HL-60/S4 treated with retinoic acid at 250 ng/mL for 4 days and 3 days (cell line): Measurements from ENCODE around the gene PI4KB.
"Not testable (repeated sequence)": the region's sequence is repeated elsewhere in the genome, so short reads cannot be mapped to it uniquely, and the experiment has no call there.

Source experiments
- in situ Hi-C: fragments of 300-500 bp; cut with MboI; formaldehyde crosslinking; loops from 2 replicates; pipeline ENCODE4 v1.7.0; 2022; ENCODE audit warnings: low sequenced_read_pairs

PI4KB gene

DNA sequence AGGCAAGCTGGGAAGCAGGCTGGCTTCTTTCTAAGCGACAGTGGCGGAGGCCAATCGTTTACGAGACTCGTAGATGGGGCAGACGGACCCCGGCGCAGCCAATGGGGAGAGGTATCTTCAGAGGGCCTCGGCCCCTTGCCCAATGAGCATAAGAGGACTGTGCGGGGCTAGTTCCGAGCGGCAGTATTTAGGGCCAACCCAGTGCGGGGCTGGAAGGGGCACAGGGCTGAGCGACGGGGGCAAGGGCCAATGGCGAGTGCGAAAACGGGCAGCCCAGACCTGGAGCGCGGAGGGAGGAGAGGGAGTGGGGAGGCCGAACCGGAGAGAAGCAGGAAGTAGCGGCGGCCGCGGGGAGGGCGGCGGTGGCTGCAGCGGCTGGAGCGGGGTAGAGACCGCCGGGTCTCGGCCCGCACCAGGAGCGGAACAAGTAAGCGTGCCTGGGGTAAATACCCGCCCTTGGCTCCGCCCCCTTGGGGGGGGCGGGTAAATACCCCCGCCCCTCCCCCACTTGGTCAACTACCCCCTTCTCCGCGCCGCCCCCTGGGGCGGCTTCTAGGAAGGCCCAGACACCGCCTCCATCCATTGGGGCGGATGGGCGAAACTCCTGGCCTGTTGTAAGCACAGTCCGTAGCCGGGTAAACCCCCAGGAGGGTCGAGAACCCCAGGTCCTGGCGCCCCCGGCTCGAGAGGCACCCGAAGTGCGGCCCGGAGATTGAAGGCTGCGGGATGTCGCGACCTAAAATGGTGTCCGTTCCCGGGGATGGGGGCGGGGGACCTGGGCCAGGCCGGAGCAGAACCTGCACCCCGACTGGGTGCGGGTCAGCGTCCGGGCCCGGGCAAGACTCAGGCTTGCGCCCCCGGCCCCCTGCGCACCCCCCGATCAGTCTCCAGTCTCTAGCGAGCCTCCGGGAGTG, 45.0 kb downstream of the PI4KB start, which contains the start of gene ZNF687:
Gene ZNF687 (plus strand): TSS at position 331 of the 914 bp plus-strand sequence. CDS start 3,993 bp downstream, outside the sequence.
- in situ Hi-C loops = no loop called here

DNA sequence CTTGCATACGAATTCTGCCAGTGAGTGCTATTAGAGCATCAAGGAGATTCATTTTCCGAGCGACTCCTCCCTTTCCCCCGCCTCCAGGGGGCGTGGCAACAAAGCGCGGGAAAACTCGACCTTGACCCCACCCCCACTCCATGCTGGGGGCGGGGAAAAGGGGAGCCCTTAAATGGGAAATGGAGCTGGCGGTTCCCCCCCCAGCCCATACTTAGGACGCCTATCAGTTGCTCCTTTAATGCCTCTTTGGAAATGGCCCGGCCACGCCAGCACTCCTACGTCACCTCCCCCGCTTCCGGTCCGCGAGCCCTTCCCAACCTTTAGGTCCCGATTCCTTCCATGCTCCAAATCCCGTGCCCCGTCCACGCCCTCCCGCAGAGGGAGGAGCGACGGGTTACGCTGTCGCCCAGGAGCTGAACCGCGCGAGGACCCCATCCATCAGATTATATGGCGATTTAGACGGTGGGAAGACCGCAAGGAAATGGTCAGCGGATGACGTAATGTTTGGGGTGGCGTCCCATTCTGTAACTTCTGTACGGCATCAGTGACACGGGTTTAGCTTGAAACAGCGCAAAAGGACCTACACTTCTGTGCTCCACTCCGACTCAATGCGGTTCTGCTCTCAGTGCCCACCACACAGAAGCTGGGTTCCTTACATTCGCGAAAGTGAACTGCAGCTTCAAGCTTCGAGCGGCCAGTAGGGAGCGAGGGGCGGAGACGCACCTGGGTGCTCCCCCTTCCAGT, 45.8 kb downstream of the PI4KB start:
- in situ Hi-C loops = no loop called here

DNA sequence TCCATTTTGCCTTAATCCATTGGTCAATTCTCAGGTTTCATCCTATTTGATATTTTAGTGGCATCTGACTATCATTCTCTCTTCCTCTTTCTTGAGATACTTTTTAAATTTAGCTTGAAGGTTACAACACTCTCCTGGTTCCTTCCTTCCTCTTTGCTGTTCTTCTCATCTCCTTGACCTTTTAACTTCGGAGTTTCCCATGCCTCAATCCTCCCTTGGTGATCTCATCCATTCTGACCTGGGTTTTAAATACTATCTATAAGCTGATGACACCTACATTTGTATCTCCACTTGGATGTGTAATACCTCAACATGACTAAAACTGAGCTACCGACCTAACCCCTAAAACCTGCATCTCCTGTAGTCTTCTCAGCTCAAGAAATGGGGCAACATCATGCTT, 50.0 kb downstream of the PI4KB start:
- in situ Hi-C loops = no loop called here

DNA sequence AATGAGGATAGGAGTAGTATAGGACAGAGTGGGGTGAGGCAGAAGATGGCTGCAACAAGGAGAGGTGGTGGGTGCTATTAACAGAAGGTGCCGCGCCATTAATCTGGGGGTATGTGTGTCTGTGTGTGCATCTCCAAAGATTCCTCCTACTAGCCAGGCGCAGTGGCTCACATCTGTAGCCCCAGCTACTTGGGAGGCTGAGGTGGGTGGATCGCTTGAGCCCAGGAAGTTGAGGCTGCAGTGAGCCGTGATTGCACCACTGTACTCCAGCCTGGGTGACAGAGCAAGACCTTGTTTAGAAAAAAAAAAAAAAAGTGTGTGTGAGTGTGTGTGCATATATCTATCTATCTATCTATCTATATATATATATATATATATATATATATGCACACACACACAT, 51.9 kb downstream of the PI4KB start:
- in situ Hi-C loops = not testable (repeated sequence)

DNA sequence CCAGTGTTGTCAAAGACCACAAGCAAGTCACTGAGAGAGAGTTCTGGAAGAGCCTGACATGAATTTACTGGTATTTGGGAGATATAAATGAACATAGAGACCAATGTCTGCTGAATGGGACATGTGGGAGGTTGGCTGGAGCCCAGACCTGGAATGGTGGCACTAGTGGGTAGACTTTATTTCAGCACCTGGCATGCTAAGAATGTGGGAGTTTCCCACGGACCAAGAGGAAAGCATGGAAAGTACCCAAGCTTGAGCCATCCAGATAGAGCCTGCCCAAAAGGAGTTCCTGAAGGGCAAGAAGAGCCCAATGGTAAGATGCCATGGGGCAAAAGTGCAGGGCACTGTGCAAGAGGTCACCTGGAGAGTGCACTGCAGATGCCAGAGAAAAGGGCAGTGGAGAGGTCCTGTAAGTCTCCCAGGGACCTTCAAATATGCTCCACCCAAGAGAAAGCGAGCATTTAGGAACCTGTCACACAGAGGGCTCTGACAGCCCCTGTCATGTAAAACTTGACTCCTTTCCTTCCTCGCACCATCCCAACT, 53.2 kb downstream of the PI4KB start:
- in situ Hi-C loops = no loop called here

- in situ Hi-C loops = no loop called here
Measured at GRCh38 chr1:151267760-151268159, 59.5 kb downstream of the PI4KB start.

GRCh38 chr1:151266821-151267220, 60.4 kb downstream of the PI4KB start:
- in situ Hi-C loops = no loop called here

GRCh38 chr1:151266315-151266714, 60.9 kb downstream of the PI4KB start:
- in situ Hi-C loops = no loop called here

DNA sequence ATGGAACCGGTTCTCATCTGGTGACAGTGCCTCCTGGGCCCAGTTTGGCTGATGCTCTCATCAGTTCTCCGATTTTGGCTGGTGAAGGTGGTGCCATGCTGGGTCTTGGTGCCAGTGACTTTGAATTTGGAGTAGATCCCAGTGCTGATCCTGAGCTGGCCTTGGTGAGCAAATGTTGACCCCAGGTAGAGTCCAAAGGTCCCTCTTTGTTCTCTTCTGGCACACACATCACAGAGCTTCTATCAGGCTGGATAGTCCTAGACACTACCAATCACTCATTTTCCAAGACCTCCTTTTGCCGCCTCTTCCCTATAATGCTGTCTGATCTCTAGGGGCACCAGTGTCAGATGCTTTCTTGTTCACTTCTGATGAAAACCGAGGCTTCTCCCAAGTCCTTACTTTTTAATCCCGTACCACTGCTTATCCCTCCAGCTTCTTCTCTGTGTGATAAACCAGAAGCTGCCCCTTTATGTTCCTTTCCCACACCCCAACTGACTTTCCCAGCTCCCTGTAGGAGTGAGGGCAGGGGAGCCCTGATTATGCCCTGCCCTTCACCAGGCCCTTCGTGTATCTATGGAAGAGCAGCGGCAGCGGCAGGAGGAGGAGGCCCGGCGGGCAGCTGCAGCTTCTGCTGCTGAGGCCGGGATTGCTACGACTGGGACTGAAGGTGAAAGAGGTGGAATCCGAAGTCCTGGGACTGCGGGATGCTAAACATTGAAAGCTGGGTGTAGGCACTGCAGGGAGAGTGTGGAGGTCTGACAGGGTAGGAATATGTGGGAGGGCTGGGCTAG, 61.6 kb downstream of the PI4KB start:
- in situ Hi-C loops = no loop called here

DNA sequence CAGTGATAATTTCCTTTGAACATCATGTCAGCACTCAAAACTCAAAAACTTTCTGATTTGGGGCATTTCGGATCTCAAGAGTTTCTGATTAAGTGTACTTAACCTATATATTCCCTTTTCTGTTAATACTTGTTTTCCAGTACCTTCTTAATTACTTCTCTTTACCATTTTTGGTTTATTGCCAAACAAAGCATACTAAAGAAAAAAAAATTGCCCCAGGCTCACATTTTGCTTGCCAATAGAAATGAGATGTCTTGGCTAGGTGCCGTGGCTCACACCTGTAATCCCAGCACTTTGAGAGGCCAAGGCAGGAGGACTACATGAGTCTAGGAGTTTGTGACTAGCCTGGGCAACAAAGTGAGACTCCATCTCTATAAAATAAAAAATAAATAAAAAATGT, 67.9 kb downstream of the PI4KB start:
- in situ Hi-C loops = no loop called here

- in situ Hi-C loops = no loop called here
Measured at GRCh38 chr1:151255381-151255780, 71.8 kb downstream of the PI4KB start.

- in situ Hi-C loops = no loop called here
Measured at GRCh38 chr1:151254217-151255213, 72.7 kb downstream of the PI4KB start, which contains the start of gene PSMD4. Gene PSMD4, plus strand, starts transcription at chr1:151254734. Its CDS starts 49 bp downstream, at chr1:151254783.

GRCh38 chr1:151251656-151252470, 75.4 kb downstream of the PI4KB start:
- in situ Hi-C loops = no loop called here

DNA sequence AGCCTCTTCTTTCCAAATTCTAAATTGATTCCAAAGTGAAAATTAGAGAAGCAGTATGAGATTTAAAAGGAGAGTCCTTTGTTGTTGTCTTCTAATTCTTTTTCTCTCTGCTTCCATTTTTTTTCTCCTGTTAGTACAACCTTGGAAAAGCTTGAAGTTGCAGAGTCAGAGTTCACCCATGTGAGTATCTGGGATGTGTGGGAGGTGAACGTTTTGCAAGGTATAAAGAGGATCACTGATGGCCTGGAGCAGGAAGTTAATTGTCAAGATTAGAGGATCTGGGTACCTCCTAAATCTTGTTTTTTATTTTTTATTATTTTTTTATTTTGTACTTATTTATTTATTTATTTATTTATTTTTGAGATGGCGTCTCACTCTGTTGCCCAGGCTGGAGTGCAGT, 80.4 kb downstream of the PI4KB start:
- in situ Hi-C loops = no loop called here

- in situ Hi-C loops = no loop called here
Measured at GRCh38 chr1:151243683-151244216, 83.5 kb downstream of the PI4KB start.

- in situ Hi-C loops = no loop called here
Measured at GRCh38 chr1:151242442-151242841, 84.8 kb downstream of the PI4KB start.
